ENCODE data around the gene SDK1. TPM values are rescaled to one million over a fixed set of nuclear protein-coding genes. Genes with fewer than 3 reads are reported as not detected.

SDK1 gene
- total RNA-seq, 2 donors from 2014 or later = 3.1 to 3.6 TPM

GRCh38 chr7:4195660-4196059 lies 894.6 kb downstream of the SDK1 start:
- Histone ChIP-seq H3K27ac (no peak overlapping the region), H3K4me1 (no peaks in the 10 kb centered on the region), H3K36me3 (no peaks in the 10 kb centered on the region), H3K4me3 (no peak overlapping the region), H3K9me3 (no peaks in the 10 kb centered on the region), H3K27me3 (no peaks in the 10 kb centered on the region)
- DNase-seq (ENCODE audit: low spot score) = no peak
- TF ChIP-seq, protein P1, sequence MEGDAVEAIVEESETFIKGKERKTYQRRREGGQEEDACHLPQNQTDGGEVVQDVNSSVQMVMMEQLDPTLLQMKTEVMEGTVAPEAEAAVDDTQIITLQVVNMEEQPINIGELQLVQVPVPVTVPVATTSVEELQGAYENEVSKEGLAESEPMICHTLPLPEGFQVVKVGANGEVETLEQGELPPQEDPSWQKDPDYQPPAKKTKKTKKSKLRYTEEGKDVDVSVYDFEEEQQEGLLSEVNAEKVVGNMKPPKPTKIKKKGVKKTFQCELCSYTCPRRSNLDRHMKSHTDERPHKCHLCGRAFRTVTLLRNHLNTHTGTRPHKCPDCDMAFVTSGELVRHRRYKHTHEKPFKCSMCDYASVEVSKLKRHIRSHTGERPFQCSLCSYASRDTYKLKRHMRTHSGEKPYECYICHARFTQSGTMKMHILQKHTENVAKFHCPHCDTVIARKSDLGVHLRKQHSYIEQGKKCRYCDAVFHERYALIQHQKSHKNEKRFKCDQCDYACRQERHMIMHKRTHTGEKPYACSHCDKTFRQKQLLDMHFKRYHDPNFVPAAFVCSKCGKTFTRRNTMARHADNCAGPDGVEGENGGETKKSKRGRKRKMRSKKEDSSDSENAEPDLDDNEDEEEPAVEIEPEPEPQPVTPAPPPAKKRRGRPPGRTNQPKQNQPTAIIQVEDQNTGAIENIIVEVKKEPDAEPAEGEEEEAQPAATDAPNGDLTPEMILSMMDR (IDR thresholded peaks at IDR 0.05) = no peak

GRCh38 chr7:4196121-4196819 lies 895.2 kb downstream of the SDK1 start:
- no peaks in the 10 kb centered on the region for H3K4me1 ChIP-seq
- no peak overlapping the region for H3K4me3 ChIP-seq
- no peak for DNase-seq (ENCODE audit: low spot score)
- no peaks in the 10 kb centered on the region for H3K9me3 ChIP-seq
- H3K27ac ChIP-seq = no peak overlapping the region
- H3K36me3 ChIP-seq = no peaks in the 10 kb centered on the region
- no peaks in the 10 kb centered on the region for H3K27me3 ChIP-seq
- TF ChIP-seq, protein P1 (IDR thresholded peaks at IDR 0.05) = no peak

GRCh38 chr7:4198301-4198700 lies 897.2 kb downstream of the SDK1 start:
- no peak for DNase-seq (ENCODE audit: low spot score)
- H3K27me3 ChIP-seq = no peaks in the 10 kb centered on the region
- no peaks in the 10 kb centered on the region for H3K36me3 ChIP-seq
- no peaks in the 10 kb centered on the region for H3K4me1 ChIP-seq
- H3K9me3 ChIP-seq = no peaks in the 10 kb centered on the region
- H3K4me3 ChIP-seq = no peak overlapping the region
- TF ChIP-seq, protein P1 (IDR thresholded peaks at IDR 0.05) = no peak
- H3K27ac ChIP-seq = no peak overlapping the region

DNA sequence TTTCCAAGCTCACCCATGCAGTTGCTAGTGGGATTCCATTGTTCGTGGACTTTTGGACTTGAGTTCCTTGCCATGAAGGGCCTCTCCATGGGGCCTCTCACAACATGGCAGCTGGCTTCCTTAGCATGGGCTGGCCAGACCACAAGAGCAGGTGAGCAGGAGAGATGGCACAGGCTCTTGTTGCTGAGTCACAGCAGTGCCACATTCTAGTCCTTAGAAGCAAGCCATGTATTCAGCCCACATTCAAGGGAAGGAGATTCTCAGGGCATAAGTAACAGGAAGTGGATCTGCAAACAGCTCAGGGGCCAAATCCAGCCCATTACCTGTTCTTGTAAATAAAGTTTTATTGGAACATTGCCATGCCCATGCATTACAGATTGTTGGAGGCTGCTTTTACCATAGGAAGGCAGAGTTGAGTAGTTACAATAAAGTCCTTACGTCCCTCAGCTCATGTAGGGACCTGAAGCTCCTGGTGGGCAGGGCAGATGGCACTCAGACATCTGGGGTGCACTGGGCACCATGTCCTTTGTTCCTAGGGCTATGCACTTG lies 899.6 kb downstream of the SDK1 start:
- TF ChIP-seq, protein P1 (IDR thresholded peaks at IDR 0.05) = no peak
- Histone ChIP-seq H3K9me3 (no peaks in the 10 kb centered on the region), H3K4me1 (no peaks in the 10 kb centered on the region), H3K27me3 (no peaks in the 10 kb centered on the region), H3K4me3 (no peak overlapping the region), H3K27ac (no peak overlapping the region), H3K36me3 (no peaks in the 10 kb centered on the region)
- no peak for DNase-seq (ENCODE audit: low spot score)

DNA sequence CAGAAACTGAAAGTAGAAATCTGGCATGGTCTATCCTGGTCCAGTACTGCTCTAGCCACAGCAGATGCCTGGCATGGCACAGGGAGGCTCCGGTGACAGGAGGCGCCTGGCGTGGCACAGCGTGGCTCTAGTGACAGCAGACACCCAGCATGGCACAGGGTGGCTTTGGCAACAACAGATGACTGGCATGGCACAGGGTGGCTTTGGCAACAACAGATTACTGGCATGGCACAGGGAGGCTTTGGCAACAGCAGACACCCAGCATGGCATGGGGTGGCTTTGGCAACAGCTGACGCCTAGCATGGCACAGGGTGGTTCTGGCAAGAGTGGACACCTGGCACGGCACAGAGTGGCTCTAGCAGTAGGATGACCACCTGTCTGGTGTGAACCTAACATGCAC lies 900.5 kb downstream of the SDK1 start:
- Histone ChIP-seq H3K4me1 (no peaks in the 10 kb centered on the region), H3K36me3 (no peaks in the 10 kb centered on the region), H3K27me3 (no peaks in the 10 kb centered on the region), H3K27ac (no peak overlapping the region), H3K4me3 (no peak overlapping the region), H3K9me3 (no peaks in the 10 kb centered on the region)
- TF ChIP-seq, protein P1 (IDR thresholded peaks at IDR 0.05) = no peak
- no peak for DNase-seq (ENCODE audit: low spot score)

Data from right atrium auricular region (tissue), 2 donors.